ENCODE measurements around the gene SI. TPM values are rescaled to one million over a fixed set of nuclear protein-coding genes. Genes with fewer than 3 reads are reported as not detected.

SI gene
- not detected in 2 replicates for total RNA-seq
- long read RNA-seq: 0 reads

- Mint-ChIP-seq H3K4me1 (no peaks in the 10 kb centered on the region), H3K27me3 (ENCODE audit: low read depth) (peaks cover 4% of the 10 kb centered on the region), H3K9me3 (no peaks in the 10 kb centered on the region), H3K4me3 (no peak within 1 kb of the TSS), H3K27ac (ENCODE audit: unreplicated experiment) (no peak within 1 kb of the TSS), H3K36me3 (ENCODE audit: low read depth) (no peaks in the 10 kb centered on the region)
- DNase-seq (ENCODE audit: low read depth, low spot score): no peak
- TF ChIP-seq CTCF (conservative IDR thresholded peaks at IDR 0.05): no peak
Measured at GRCh38 chr3:165078293-165078692, at the start of gene SI. Gene SI (minus strand): TSS chr3:165078496. CDS start chr3:165076012, 2,484 bp downstream.

- no peaks in the 10 kb centered on the region for H3K27me3 Mint-ChIP-seq (ENCODE audit: low read depth)
- no peak for TF ChIP-seq CTCF (conservative IDR thresholded peaks at IDR 0.05)
- peaks cover 5% of the 10 kb centered on the region for H3K9me3 Mint-ChIP-seq
- no peaks in the 10 kb centered on the region for H3K36me3 Mint-ChIP-seq (ENCODE audit: low read depth)
- H3K4me1 Mint-ChIP-seq: no peaks in the 10 kb centered on the region
- no peak for DNase-seq (ENCODE audit: low read depth, low spot score)
- H3K4me3 Mint-ChIP-seq: no peak overlapping the region
- H3K27ac Mint-ChIP-seq (ENCODE audit: unreplicated experiment): no peak overlapping the region
Measured at GRCh38 chr3:165125836-165126235, 47.5 kb upstream of the SI start.

- Mint-ChIP-seq H3K9me3 (no peaks in the 10 kb centered on the region), H3K4me3 (no peak overlapping the region), H3K4me1 (no peaks in the 10 kb centered on the region), H3K27ac (ENCODE audit: unreplicated experiment) (no peak overlapping the region), H3K36me3 (ENCODE audit: low read depth) (no peaks in the 10 kb centered on the region), H3K27me3 (ENCODE audit: low read depth) (no peaks in the 10 kb centered on the region)
- no peak for DNase-seq (ENCODE audit: low read depth, low spot score)
- no peak for TF ChIP-seq CTCF (conservative IDR thresholded peaks at IDR 0.05)
Measured at GRCh38 chr3:165111401-165111800, 33.1 kb upstream of the SI start.

GRCh38 chr3:165103616-165104015 lies 25.3 kb upstream of the SI start:
- no peaks in the 10 kb centered on the region for H3K9me3 Mint-ChIP-seq
- H3K4me3 Mint-ChIP-seq: no peak overlapping the region
- TF ChIP-seq CTCF (conservative IDR thresholded peaks at IDR 0.05): no peak
- DNase-seq (ENCODE audit: low read depth, low spot score): no peak
- H3K27ac Mint-ChIP-seq (ENCODE audit: unreplicated experiment): no peak overlapping the region
- no peaks in the 10 kb centered on the region for H3K27me3 Mint-ChIP-seq (ENCODE audit: low read depth)
- H3K36me3 Mint-ChIP-seq (ENCODE audit: low read depth): no peaks in the 10 kb centered on the region
- H3K4me1 Mint-ChIP-seq: no peaks in the 10 kb centered on the region

- no peaks in the 10 kb centered on the region for H3K9me3 Mint-ChIP-seq
- no peaks in the 10 kb centered on the region for H3K36me3 Mint-ChIP-seq (ENCODE audit: low read depth)
- H3K4me3 Mint-ChIP-seq: no peak overlapping the region
- no peak for DNase-seq (ENCODE audit: low read depth, low spot score)
- no peak overlapping the region for H3K27ac Mint-ChIP-seq (ENCODE audit: unreplicated experiment)
- H3K27me3 Mint-ChIP-seq (ENCODE audit: low read depth): no peaks in the 10 kb centered on the region
- H3K4me1 Mint-ChIP-seq: no peaks in the 10 kb centered on the region
- TF ChIP-seq CTCF (conservative IDR thresholded peaks at IDR 0.05): no peak
Measured at GRCh38 chr3:165082650-165083049, 4.4 kb upstream of the SI start.

- H3K27ac Mint-ChIP-seq (ENCODE audit: unreplicated experiment): no peak overlapping the region
- H3K36me3 Mint-ChIP-seq (ENCODE audit: low read depth): no peaks in the 10 kb centered on the region
- DNase-seq (ENCODE audit: low read depth, low spot score): no peak
- H3K9me3 Mint-ChIP-seq: no peaks in the 10 kb centered on the region
- peaks cover 4% of the 10 kb centered on the region for H3K27me3 Mint-ChIP-seq (ENCODE audit: low read depth)
- H3K4me3 Mint-ChIP-seq: no peak overlapping the region
- TF ChIP-seq CTCF (conservative IDR thresholded peaks at IDR 0.05): no peak
- no peaks in the 10 kb centered on the region for H3K4me1 Mint-ChIP-seq
Measured at GRCh38 chr3:165081183-165081582, 2.9 kb upstream of the SI start.
